ENCODE results near the gene PRSS50. TPM values are rescaled to one million over a fixed set of nuclear protein-coding genes. Genes with fewer than 3 reads are reported as not detected.

The PRSS50 gene
- total and polyA plus RNA-seq, 2 donors (not counting 3 experiments of a cell fraction or from before 2014, with no cell fraction given), result not detected

DNA sequence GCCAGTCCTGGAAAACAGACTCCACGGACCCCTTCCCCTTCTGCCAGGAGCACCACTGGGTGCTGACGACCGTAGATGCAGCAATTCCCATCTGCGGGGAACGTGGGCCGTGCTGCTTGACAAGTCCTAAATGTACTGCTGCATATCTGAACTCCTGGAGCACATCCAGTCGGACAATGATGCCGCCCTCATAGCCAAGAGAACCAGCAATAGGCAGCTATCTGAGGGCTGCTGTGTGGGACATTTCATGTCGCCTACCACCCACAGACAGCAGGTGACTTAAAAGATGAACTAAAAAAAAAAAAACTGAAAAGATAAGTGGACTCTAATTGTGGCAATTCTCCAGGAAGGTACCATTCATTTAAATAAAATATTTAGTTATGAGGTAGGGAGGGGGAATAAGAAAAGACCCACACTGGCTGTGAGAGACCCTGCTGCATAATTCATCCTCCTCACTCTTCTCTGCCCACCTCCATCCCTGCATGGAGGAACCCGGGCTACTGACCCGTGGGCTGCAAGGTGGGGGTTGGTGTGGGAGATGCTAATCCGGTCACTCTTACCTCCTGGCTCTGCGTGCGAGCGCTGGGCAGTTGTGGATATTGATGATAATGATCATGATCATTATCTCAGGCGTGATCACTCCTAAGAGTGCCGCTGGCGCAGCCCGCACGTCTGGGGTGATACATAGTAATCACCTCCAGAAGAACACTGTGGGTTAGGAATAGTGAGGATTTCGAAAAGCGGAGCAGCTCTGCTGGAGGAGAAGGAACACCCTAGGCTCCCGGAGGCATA lies 52.5 kb downstream of the PRSS50 start:
- dilution Hi-C loops (cut with MboI; ENCODE audit: extremely low pct_ligation_motif_present, low sequenced_read_pairs), result no loop called here
- no peaks in the 10 kb centered on the region for H3K4me1 ChIP-seq (ENCODE audit: control insufficient read depth, extremely low read depth, insufficient read depth, low read length)
- H4K20me1 ChIP-seq (replicated peaks; ENCODE audit: control insufficient read depth, extremely low read depth, insufficient read depth, low read length), result no peaks in the 10 kb centered on the region
- H3K4me2 ChIP-seq (ENCODE audit: insufficient read depth, low read length), result no peak overlapping the region
- BruUV-seq (replicated peaks), result no TSS peak
- H3K9me3 ChIP-seq (replicated peaks; ENCODE audit: control insufficient read depth, insufficient read depth, low read length), result no peaks in the 10 kb centered on the region
- no peak for FAIRE-seq
- H3K36me3 ChIP-seq (ENCODE audit: control insufficient read depth in 2 of 2, extremely low read depth in 1 of 2, insufficient read depth in 2 of 2, low read length in 2 of 2), result no peaks in the 10 kb centered on the region
- intact Hi-C loops (cut with micrococcal nuclease), result no loop called here
- no peaks in the 10 kb centered on the region for H3K27me3 ChIP-seq (ENCODE audit: control insufficient read depth in 2 of 2, insufficient read depth in 2 of 2, low read length in 2 of 2)
- H3K9ac ChIP-seq (replicated peaks; ENCODE audit: extremely low read depth, insufficient read depth, low read length), result no peak overlapping the region
- DNase-seq (ENCODE audit: low read depth, low spot score), result no peak
- TF ChIP-seq FOS (IDR thresholded peaks at IDR 0.05; ENCODE audit: borderline replicate concordance, insufficient read depth, low read length) (no peak), MYC (IDR thresholded peaks at IDR 0.05; ENCODE audit: low read depth, low read length) (no peak), JUN (IDR thresholded peaks at IDR 0.05; ENCODE audit: borderline replicate concordance, insufficient read depth, insufficient read length, low read depth) (no peak), GATA2 (IDR thresholded peaks at IDR 0.05; ENCODE audit: insufficient read depth, insufficient read length, low read depth, low read length) (no peak)
- H3K27ac ChIP-seq (ENCODE audit: insufficient read depth, low read depth, low read length), result no peak overlapping the region
- no peaks in the 10 kb centered on the region for H3K79me2 ChIP-seq (ENCODE audit: control insufficient read depth, insufficient read depth, low read length)
- H3K4me3 ChIP-seq (replicated peaks in 1 of 3; ENCODE audit: insufficient read depth in 1 of 3, low read depth in 1 of 3, low read length in 3 of 3), result no peak overlapping the region
- no peaks in the 10 kb centered on the region for H3K9me1 ChIP-seq (replicated peaks; ENCODE audit: control insufficient read depth, extremely low read depth, insufficient read depth, low read length)
- CTCF ChIA-PET, result interaction anchor here (1.5 to 1.8 kb wide), 3 partner anchors 28 to 215 kb away, joined by 3 to 10 read pairs (median 9); partner anchors contain the start of gene ALS2CL
- H2AFZ ChIP-seq (ENCODE audit: low read depth, low read length), result no peak overlapping the region
- POLR2A ChIA-PET, result no interaction called here

DNA sequence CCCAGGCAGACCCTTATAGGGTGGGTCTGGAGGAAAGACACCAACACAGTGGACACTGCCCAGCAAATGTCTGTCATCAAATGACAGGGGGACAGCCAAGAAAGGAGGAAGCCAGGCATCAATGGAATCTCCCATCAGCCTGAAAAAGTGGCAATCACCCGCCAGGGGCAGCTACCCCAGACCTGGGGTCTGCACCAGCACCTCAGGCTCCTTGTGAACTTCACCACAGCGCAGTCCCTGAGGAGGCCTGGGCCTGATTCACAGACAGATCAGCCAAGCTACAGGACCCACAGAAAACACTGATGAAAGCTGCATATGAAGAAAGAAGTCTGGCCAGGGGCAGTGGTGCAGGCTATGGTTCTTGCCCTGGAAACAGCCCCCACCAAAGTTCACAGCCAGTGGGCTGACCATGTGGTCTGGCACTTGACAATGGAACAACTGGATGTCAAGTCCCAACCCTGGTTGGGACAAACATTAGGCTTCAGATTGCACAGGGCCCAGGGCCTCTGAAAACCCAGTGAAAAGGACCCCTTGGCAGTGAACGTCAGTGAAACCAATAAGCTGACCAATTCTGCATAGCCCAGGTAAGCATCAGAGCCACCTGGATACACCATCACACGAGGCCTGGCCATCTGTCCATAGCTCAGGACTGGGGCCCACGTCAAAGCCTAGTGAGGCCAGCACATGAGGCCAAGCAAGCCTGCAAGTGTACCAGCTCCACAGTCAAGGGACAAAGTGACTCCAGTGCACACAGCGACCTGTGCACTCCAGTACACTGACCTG lies 53.3 kb downstream of the PRSS50 start:
- no peaks in the 10 kb centered on the region for H3K4me1 ChIP-seq (ENCODE audit: control insufficient read depth, extremely low read depth, insufficient read depth, low read length)
- H3K9ac ChIP-seq (replicated peaks; ENCODE audit: extremely low read depth, insufficient read depth, low read length), result no peak overlapping the region
- H2AFZ ChIP-seq (ENCODE audit: low read depth, low read length), result no peak overlapping the region
- DNase-seq (ENCODE audit: low read depth, low spot score) (no peak), FAIRE-seq (no peak)
- no peaks in the 10 kb centered on the region for H3K79me2 ChIP-seq (ENCODE audit: control insufficient read depth, insufficient read depth, low read length)
- H3K27ac ChIP-seq (ENCODE audit: insufficient read depth, low read depth, low read length), result no peak overlapping the region
- no peak overlapping the region for H3K4me2 ChIP-seq (ENCODE audit: insufficient read depth, low read length)
- no peaks in the 10 kb centered on the region for H4K20me1 ChIP-seq (replicated peaks; ENCODE audit: control insufficient read depth, extremely low read depth, insufficient read depth, low read length)
- intact Hi-C loops (cut with micrococcal nuclease), result no loop called here
- no peaks in the 10 kb centered on the region for H3K36me3 ChIP-seq (ENCODE audit: control insufficient read depth in 2 of 2, extremely low read depth in 1 of 2, insufficient read depth in 2 of 2, low read length in 2 of 2)
- dilution Hi-C loops (cut with MboI; ENCODE audit: extremely low pct_ligation_motif_present, low sequenced_read_pairs), result no loop called here
- H3K9me3 ChIP-seq (replicated peaks; ENCODE audit: control insufficient read depth, insufficient read depth, low read length), result no peaks in the 10 kb centered on the region
- no TSS peak for BruUV-seq (replicated peaks)
- H3K27me3 ChIP-seq (ENCODE audit: control insufficient read depth in 2 of 2, insufficient read depth in 2 of 2, low read length in 2 of 2), result no peaks in the 10 kb centered on the region
- no peak overlapping the region for H3K4me3 ChIP-seq (replicated peaks in 1 of 3; ENCODE audit: insufficient read depth in 1 of 3, low read depth in 1 of 3, low read length in 3 of 3)
- no peaks in the 10 kb centered on the region for H3K9me1 ChIP-seq (replicated peaks; ENCODE audit: control insufficient read depth, extremely low read depth, insufficient read depth, low read length)
- CTCF ChIA-PET, result interaction anchor here (0.5 to 1.8 kb wide), 21 partner anchors 8 to 245 kb away, joined by 3 to 22 read pairs (median 5); partner anchors contain the start of genes ALS2CL and TMIE
- POLR2A ChIA-PET, result no interaction called here
- TF ChIP-seq GATA2 (IDR thresholded peaks at IDR 0.05; ENCODE audit: insufficient read depth, insufficient read length, low read depth, low read length) (no peak), MYC (IDR thresholded peaks at IDR 0.05; ENCODE audit: low read depth, low read length) (no peak), POLR2AphosphoS5 (IDR thresholded peaks at IDR 0.05; ENCODE audit: insufficient read depth, low read depth, low read length) (no peak), FOS (IDR thresholded peaks at IDR 0.05; ENCODE audit: borderline replicate concordance, insufficient read depth, low read length) (no peak), CTCF (IDR thresholded peaks at IDR 0.05; ENCODE audit: extremely low read depth in 1 of 2, insufficient read depth in 1 of 2, low read depth in 1 of 2, low read length in 2 of 2) (no peak), MAX (IDR thresholded peaks at IDR 0.05; ENCODE audit: insufficient read depth, insufficient read length) (no peak), JUN (IDR thresholded peaks at IDR 0.05; ENCODE audit: borderline replicate concordance, insufficient read depth, insufficient read length, low read depth) (no peak), EZH2 (IDR thresholded peaks at IDR 0.05; ENCODE audit: borderline replicate concordance, low read depth, low read length, severe bottlenecking) (no peak), POLR2A (IDR thresholded peaks at IDR 0.05; ENCODE audit: low read depth, low read length) (no peak)

Data from endothelial cell of umbilical vein (primary cell).